GM19372 (cell line): ENCODE measurements around the gene SLC34A1.
"Not testable (repeated sequence)": the region's sequence is repeated elsewhere in the genome, so short reads cannot be mapped to it uniquely, and the experiment has no call there.

Experiments
- ATAC-seq: cut with Tn5 transposase; IDR thresholded peaks from one replicate; pipeline ENCODE4 v1.9.1; 2021; ENCODE audit warnings: mild to moderate bottlenecking, low read depth, moderate library complexity; ENCODE audit not compliant: unreplicated experiment

Gene SLC34A1

GRCh38 chr5:177384134-177384533 lies at the start of gene SLC34A1:
TSS of gene SLC34A1 (plus strand) at chr5:177384434. CDS start at chr5:177385742, 1,308 bp downstream.
- no peak for ATAC-seq

- no peak for ATAC-seq
These were observed 49.2 kb upstream of the SLC34A1 start for GRCh38 chr5:177334781-177335700.

- no peak for ATAC-seq
These were observed 48.6 kb upstream of the SLC34A1 start for GRCh38 chr5:177335701-177336065.

GRCh38 chr5:177336112-177336511 lies 48.1 kb upstream of the SLC34A1 start:
- ATAC-seq: no peak

- no peak for ATAC-seq
These were observed 47.4 kb upstream of the SLC34A1 start for GRCh38 chr5:177336603-177337494.

GRCh38 chr5:177338251-177339106 lies 45.8 kb upstream of the SLC34A1 start:
- ATAC-seq: no peak

- ATAC-seq: no peak
These were observed 45.1 kb upstream of the SLC34A1 start for GRCh38 chr5:177339107-177339638.

- not testable (repeated sequence) for ATAC-seq
These were observed 41.2 kb upstream of the SLC34A1 start for GRCh38 chr5:177343000-177343399.

- ATAC-seq: no peak
These were observed 40.5 kb upstream of the SLC34A1 start for GRCh38 chr5:177343777-177344176.

GRCh38 chr5:177344891-177345290 lies 39.3 kb upstream of the SLC34A1 start:
- ATAC-seq: no peak

- ATAC-seq: no peak
These were observed 37.4 kb upstream of the SLC34A1 start for GRCh38 chr5:177346820-177347219.

- ATAC-seq: no peak
These were observed 36.5 kb upstream of the SLC34A1 start for GRCh38 chr5:177347699-177348098.

GRCh38 chr5:177349362-177349647 lies 34.9 kb upstream of the SLC34A1 start:
- no peak for ATAC-seq

- no peak for ATAC-seq
These were observed 34.5 kb upstream of the SLC34A1 start for GRCh38 chr5:177349762-177350161.

- no peak for ATAC-seq
These were observed 33.4 kb upstream of the SLC34A1 start for GRCh38 chr5:177350776-177351391.

- ATAC-seq: peak; percentile 95
These were observed 32.6 kb upstream of the SLC34A1 start, which contains the start of gene LMAN2 for GRCh38 chr5:177351392-177352329. TSS of gene LMAN2 (minus strand) at chr5:177351668. CDS start at chr5:177351647, 21 bp downstream.

GRCh38 chr5:177353093-177353492 lies 31.1 kb upstream of the SLC34A1 start:
- ATAC-seq: no peak

GRCh38 chr5:177354256-177354655 lies 30.0 kb upstream of the SLC34A1 start:
- ATAC-seq: no peak

GRCh38 chr5:177354711-177355110 lies 29.5 kb upstream of the SLC34A1 start:
- no peak for ATAC-seq
